ENCODE results near the gene ZNF277. TPM values are rescaled to one million over a fixed set of nuclear protein-coding genes. Genes with fewer than 3 reads are reported as not detected.

Gene ZNF277, protein sequence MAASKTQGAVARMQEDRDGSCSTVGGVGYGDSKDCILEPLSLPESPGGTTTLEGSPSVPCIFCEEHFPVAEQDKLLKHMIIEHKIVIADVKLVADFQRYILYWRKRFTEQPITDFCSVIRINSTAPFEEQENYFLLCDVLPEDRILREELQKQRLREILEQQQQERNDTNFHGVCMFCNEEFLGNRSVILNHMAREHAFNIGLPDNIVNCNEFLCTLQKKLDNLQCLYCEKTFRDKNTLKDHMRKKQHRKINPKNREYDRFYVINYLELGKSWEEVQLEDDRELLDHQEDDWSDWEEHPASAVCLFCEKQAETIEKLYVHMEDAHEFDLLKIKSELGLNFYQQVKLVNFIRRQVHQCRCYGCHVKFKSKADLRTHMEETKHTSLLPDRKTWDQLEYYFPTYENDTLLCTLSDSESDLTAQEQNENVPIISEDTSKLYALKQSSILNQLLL
- 19.8 TPM for polyA plus RNA-seq (2013, experiment 1 of 2)
- polyA plus RNA-seq (2013, experiment 2 of 2): 22.9 TPM

DNA sequence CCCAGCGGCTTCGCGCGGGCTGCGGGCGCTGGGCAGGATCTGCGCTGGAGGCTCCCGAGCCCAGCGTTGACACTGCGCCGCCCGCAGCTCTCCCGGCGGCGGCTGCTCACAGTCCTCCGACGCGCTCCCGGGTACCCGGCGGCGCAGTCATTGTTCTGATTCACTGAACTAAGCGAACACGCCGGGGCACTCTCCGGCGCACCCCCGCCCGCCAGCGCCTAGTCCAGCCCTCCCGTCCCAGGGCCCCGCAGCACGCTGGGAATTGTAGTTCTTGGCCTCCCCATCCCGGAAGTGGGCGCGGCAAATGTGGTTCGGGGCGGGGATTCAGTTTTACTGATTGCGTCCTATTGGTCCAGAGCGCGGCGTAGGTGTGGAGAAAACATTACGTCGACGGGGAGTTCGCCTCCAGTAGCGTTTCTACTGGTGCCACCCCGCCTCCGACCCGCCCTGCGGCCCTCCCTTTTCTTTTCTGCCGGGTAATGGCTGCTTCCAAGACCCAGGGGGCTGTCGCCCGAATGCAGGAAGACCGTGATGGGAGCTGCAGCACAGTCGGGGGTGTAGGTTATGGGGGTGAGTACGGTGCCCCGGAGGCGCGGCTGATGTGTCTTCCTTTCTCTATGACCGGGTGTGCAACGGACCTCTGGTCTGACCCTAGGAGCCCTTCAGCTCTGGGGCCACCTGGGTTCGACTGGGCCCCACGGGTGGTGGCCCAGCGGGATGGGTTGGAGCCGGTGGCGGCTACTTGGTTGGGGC is at the start of gene ZNF277, which contains the start of gene DOCK4:
ZNF277 (plus strand) TSS at position 458 of the 753 bp plus-strand sequence; CDS start at position 480, 22 bp downstream.
DOCK4 (minus strand) TSS at position 162 of the 753 bp plus-strand sequence. CDS start 261 bp downstream, outside the sequence.
- Histone ChIP-seq H3K9me3 (ENCODE audit: insufficient read depth, low read depth, low read length) (no peaks in the 10 kb centered on the region), H3K4me1 (ENCODE audit: insufficient read depth, low read length) (peaks cover 21% of the 10 kb centered on the region), H3K27me3 (ENCODE audit: insufficient read depth, low read length) (no peaks in the 10 kb centered on the region), H3K4me3 (ENCODE audit: low read length) (peak within 1 kb of the TSS; percentile 99), H3K9ac (ENCODE audit: low read depth, low read length) (peak within 1 kb of the TSS; percentile 85), H3K27ac (ENCODE audit: low read depth, low read length) (peak within 1 kb of the TSS; percentile 72), H3K36me3 (ENCODE audit: insufficient read depth, low read length) (no peaks in the 10 kb centered on the region)
- WGBS: under 1% methylated on average over 67 of the region's 67 CpGs

DNA sequence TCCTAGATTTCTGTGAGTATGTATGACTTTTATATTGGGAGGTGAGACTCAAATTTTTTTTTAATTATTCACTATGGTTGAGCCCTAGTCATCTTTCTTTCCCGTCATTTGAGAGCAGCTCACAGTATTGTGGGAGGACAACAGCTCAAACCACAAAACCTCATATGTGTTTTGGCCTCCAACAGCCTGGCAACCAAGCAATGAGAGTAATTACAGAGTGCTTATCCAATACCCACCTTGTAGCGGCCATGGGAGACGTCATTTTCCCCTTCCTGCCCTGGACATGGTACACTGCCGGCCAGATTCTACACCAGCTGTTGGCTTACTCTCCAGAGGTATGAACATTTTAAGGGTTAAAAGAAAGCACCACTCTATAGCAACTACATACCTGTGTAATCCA is 49.4 kb upstream of the ZNF277 start:
- Histone ChIP-seq H3K9ac (ENCODE audit: low read depth, low read length) (no peak overlapping the region), H3K36me3 (ENCODE audit: insufficient read depth, low read length) (no peaks in the 10 kb centered on the region), H3K4me3 (ENCODE audit: low read length) (no peak overlapping the region), H3K4me1 (ENCODE audit: insufficient read depth, low read length) (peaks cover 35% of the 10 kb centered on the region), H3K9me3 (ENCODE audit: insufficient read depth, low read depth, low read length) (no peaks in the 10 kb centered on the region), H3K27ac (ENCODE audit: low read depth, low read length) (no peak overlapping the region), H3K27me3 (ENCODE audit: insufficient read depth, low read length) (no peaks in the 10 kb centered on the region)
- 73% methylated on average over 4 of the region's 4 CpGs for WGBS

DNA sequence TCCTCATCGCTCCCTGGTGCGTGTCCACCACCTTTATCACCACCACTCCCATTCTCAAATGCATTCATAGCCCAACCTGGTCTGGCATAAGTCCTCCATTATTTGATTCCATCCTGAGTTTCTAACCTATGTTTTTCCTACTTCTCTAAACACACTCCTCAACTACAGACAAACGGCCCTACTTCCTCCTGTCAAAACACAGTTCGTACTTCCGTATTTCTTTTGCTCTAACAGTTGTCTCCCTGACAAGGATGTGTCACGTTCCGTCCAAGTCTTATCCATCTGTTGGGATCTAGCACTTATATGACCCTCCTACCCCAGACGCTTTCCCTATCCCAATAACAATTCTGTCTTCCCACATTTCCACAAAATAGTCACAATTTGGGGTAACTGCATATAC is 47.1 kb upstream of the ZNF277 start:
- Histone ChIP-seq H3K36me3 (ENCODE audit: insufficient read depth, low read length) (no peaks in the 10 kb centered on the region), H3K27me3 (ENCODE audit: insufficient read depth, low read length) (no peaks in the 10 kb centered on the region), H3K9me3 (ENCODE audit: insufficient read depth, low read depth, low read length) (no peaks in the 10 kb centered on the region), H3K27ac (ENCODE audit: low read depth, low read length) (no peak overlapping the region), H3K9ac (ENCODE audit: low read depth, low read length) (no peak overlapping the region), H3K4me1 (ENCODE audit: insufficient read depth, low read length) (peaks cover 52% of the 10 kb centered on the region), H3K4me3 (ENCODE audit: low read length) (no peak overlapping the region)
- 95% methylated on average over 8 of the region's 8 CpGs for whole genome bisulfite sequencing

DNA sequence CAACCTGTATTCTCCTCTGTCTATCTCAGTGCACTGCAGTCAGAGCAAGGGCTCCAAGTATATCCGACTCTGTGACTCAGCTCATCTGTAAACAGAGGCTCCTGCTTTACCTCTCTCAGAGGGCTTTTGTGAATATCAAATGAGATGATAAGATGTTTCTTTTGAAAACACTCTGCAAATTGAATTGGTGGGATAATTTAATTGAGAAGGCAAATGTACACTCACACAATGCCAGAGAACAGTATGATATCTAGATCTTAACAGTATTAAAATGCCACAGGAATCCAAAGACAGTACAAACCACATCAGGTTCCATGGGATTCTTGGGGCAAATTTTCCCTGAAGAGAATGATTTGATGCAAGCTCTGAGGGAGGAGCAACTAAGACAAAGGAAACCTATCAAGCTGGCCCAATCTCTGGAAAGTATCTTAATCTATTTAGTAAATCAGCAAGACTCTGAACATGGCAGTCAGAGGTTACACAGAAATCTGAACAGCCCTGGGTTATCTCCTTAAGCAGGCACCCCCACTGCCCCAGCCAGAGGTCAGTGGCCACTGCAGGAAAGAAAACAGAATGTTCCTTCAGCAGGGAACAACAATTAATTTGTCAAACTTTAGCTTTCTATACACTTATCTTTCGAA is 46.2 kb upstream of the ZNF277 start:
- H3K4me1 ChIP-seq (ENCODE audit: insufficient read depth, low read length): peaks cover 44% of the 10 kb centered on the region
- H3K27ac ChIP-seq (ENCODE audit: low read depth, low read length): peak overlapping the region; percentile 43
- WGBS: 59% methylated on average over 2 of the region's 2 CpGs
- no peak overlapping the region for H3K4me3 ChIP-seq (ENCODE audit: low read length)
- H3K9me3 ChIP-seq (ENCODE audit: insufficient read depth, low read depth, low read length): no peaks in the 10 kb centered on the region
- H3K9ac ChIP-seq (ENCODE audit: low read depth, low read length): peak overlapping the region; percentile 14; the same call in 1 of the 2 replicates
- H3K27me3 ChIP-seq (ENCODE audit: insufficient read depth, low read length): no peaks in the 10 kb centered on the region
- no peaks in the 10 kb centered on the region for H3K36me3 ChIP-seq (ENCODE audit: insufficient read depth, low read length)

DNA sequence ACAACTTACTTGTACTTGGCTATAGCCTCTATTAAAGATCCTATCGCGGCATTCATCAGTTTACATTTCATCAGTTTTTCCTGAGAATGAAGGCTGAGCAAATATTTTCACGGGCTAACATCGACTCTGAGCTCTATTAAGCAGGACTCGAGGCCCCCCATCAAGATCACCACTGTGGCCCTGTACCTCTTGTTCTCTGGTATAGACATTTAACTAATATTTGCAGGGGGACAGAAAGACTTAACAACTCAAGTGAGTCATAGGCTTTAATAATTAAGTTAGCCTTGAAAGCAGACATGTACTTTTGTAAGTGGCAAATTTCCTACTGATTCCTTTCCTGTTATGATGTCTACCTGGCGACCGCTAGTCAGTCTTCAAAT is 45.7 kb upstream of the ZNF277 start:
- Histone ChIP-seq H3K9ac (ENCODE audit: low read depth, low read length) (no peak overlapping the region), H3K27me3 (ENCODE audit: insufficient read depth, low read length) (no peaks in the 10 kb centered on the region), H3K9me3 (ENCODE audit: insufficient read depth, low read depth, low read length) (no peaks in the 10 kb centered on the region), H3K36me3 (ENCODE audit: insufficient read depth, low read length) (no peaks in the 10 kb centered on the region), H3K27ac (ENCODE audit: low read depth, low read length) (peak overlapping the region; percentile 43), H3K4me1 (ENCODE audit: insufficient read depth, low read length) (peaks cover 44% of the 10 kb centered on the region), H3K4me3 (ENCODE audit: low read length) (no peak overlapping the region)
- 77% methylated on average over 7 of the region's 7 CpGs for WGBS

DNA sequence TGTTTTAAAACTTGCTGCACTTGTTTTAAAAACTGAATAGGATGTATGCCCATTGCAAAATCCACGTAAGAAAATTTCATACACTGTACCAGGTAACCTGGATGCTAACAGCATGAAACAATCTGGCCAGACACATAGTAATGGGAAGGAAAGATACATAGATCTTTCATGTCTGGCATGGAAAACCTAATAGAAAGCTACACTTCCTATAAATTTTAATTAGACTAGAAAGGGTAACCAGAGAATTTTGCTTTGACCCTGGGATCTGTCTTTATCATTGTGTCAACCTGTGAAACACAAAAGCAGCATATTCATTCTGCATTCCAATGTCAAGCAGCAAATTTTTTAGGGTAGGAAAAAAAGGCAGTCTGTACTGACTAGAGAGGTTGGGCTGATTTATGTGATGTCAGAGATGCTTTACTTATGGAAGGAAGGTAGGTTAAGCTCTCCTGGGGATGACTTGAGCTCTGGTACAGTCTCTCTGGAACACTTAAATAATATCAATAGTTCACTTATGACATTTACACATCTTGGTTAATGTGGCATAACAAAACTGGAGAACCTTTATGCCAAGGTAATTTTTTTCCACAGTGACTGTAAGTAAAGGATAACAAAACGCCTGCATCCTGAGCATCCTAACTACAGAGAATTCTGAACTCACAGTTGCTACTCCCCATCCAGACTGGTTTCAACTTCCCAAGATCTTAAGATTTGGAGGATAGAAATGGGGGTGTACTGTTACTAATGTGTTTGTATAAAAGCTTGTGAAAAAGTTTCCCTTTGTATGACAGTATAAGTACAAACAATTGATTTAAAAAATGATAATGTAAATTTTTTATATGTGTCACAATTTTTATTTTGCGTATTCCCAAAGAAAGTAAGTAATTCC is 45.0 kb upstream of the ZNF277 start:
- peaks cover 44% of the 10 kb centered on the region for H3K4me1 ChIP-seq (ENCODE audit: insufficient read depth, low read length)
- 45% methylated on average over 3 of the region's 3 CpGs for WGBS
- peak overlapping the region; percentile 23 for H3K4me3 ChIP-seq (ENCODE audit: low read length)
- H3K27ac ChIP-seq (ENCODE audit: low read depth, low read length): peak overlapping the region; percentile 61; the same call in 1 of the 2 replicates
- H3K9ac ChIP-seq (ENCODE audit: low read depth, low read length): no peak overlapping the region
- no peaks in the 10 kb centered on the region for H3K27me3 ChIP-seq (ENCODE audit: insufficient read depth, low read length)
- H3K36me3 ChIP-seq (ENCODE audit: insufficient read depth, low read length): no peaks in the 10 kb centered on the region
- H3K9me3 ChIP-seq (ENCODE audit: insufficient read depth, low read depth, low read length): no peaks in the 10 kb centered on the region

DNA sequence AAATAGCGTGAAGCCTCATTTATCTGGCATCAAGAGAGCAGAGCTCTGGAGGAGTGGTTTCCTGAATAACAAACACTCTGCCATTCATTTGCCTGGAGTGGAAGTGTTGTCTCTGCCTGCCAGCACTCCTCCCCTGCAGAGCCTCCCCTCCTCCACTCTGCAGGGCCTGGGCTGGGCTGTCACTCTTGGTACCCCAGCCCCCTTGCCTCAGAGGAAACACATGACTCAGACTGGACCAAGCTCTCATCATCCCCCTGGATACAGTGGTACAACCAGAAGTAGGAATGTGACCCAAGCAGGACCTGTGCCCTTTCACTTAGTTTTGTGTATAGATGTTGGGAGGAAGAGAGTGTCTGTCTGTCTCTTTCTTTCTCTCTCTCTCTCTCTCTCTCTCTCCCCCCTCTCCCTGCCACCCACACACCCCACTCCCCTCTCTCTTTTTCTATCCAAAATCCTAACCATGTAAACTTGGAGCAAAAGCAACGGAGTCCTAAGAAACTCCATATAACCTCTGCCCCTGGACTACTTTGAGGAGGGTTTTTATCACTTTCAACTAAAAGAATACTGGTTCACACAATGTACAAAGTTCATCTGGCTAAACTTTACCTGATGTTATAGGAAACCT is 44.2 kb upstream of the ZNF277 start:
- H3K9ac ChIP-seq (ENCODE audit: low read depth, low read length): no peak overlapping the region
- H3K27me3 ChIP-seq (ENCODE audit: insufficient read depth, low read length): no peaks in the 10 kb centered on the region
- peak overlapping the region; percentile 76 for H3K27ac ChIP-seq (ENCODE audit: low read depth, low read length)
- no peaks in the 10 kb centered on the region for H3K36me3 ChIP-seq (ENCODE audit: insufficient read depth, low read length)
- H3K4me3 ChIP-seq (ENCODE audit: low read length): peak overlapping the region; percentile 23
- H3K9me3 ChIP-seq (ENCODE audit: insufficient read depth, low read depth, low read length): no peaks in the 10 kb centered on the region
- WGBS: 11% methylated on average over 2 of the region's 2 CpGs
- H3K4me1 ChIP-seq (ENCODE audit: insufficient read depth, low read length): peaks cover 44% of the 10 kb centered on the region

DNA sequence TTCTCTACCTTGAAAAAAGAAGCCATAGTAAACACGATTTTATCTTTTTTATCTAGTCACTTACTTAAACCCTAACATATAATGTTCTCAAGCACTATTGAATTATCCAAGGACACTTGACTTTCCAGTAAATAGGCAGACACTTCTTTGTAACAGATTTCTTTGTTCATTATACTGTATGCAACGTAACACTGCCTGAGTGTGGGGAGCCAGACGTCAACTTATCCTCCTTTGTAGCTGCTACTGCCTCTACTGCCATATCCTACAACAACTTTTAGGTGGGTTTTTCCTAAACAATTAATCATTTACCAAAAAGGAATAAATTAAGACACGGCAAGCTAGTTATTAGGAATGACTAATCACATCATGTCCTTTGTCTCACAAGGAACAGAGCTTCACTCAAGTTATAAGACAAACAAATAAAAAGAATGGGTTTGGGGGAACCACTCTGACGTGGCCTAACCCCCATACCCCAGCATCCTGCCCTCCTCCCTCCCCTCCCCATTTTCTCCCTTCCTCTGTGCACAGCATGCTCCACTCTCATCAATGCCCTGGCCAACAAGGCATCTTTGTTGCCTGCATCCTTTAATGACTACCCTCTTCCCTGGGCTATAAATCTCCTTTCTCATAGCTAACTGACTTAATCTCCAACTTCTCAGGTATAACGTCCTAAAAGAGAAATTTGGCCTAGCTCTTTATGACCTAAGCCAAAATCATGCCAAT is 43.5 kb upstream of the ZNF277 start:
- peaks cover 44% of the 10 kb centered on the region for H3K4me1 ChIP-seq (ENCODE audit: insufficient read depth, low read length)
- H3K9ac ChIP-seq (ENCODE audit: low read depth, low read length): no peak overlapping the region
- no peaks in the 10 kb centered on the region for H3K9me3 ChIP-seq (ENCODE audit: insufficient read depth, low read depth, low read length)
- H3K4me3 ChIP-seq (ENCODE audit: low read length): no peak overlapping the region
- no peaks in the 10 kb centered on the region for H3K27me3 ChIP-seq (ENCODE audit: insufficient read depth, low read length)
- 38% methylated on average over 6 of the region's 6 CpGs for WGBS
- peak overlapping the region; percentile 76 for H3K27ac ChIP-seq (ENCODE audit: low read depth, low read length)
- no peaks in the 10 kb centered on the region for H3K36me3 ChIP-seq (ENCODE audit: insufficient read depth, low read length)

DNA sequence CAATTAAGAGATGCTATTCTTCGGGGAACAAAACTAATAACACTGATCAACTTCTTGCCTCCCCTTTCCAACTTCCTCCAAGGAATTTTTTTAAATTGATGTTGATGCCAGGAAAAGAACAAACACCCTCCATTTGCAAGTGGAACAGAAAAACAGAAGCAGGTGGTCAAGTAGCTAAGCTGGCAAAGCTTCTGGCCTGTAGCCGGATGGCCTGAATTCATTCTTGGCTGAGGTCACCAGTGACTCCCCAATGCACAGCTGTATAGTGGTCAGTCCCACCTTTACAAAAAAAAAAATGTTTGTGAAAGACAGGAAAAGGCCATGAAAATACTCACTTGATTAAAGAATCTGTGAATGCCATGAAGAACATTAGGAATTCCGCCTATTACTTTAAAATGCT is 39.3 kb upstream of the ZNF277 start:
- WGBS: 94% methylated on average over 3 of the region's 3 CpGs
- H3K27ac ChIP-seq (ENCODE audit: low read depth, low read length): no peak overlapping the region
- no peaks in the 10 kb centered on the region for H3K9me3 ChIP-seq (ENCODE audit: insufficient read depth, low read depth, low read length)
- no peak overlapping the region for H3K4me3 ChIP-seq (ENCODE audit: low read length)
- no peak overlapping the region for H3K9ac ChIP-seq (ENCODE audit: low read depth, low read length)
- no peaks in the 10 kb centered on the region for H3K27me3 ChIP-seq (ENCODE audit: insufficient read depth, low read length)
- H3K36me3 ChIP-seq (ENCODE audit: insufficient read depth, low read length): no peaks in the 10 kb centered on the region
- H3K4me1 ChIP-seq (ENCODE audit: insufficient read depth, low read length): peaks cover 17% of the 10 kb centered on the region
